Lower lobe of right lung (tissue), 2 donors: Measurements from ENCODE around the gene C1orf210. TPM values are rescaled to one million over a fixed set of nuclear protein-coding genes. Genes with fewer than 3 reads are reported as not detected.
A peak's percentile ranks its signal among the peaks of the same experiment; 100 is the strongest.

Experiments used
- ATAC-seq, 2 donors: fragments of 200-7000 bp; cut with Tn5 transposase; one replicate each; pipeline ENCODE4 v1.9.1; 2020 to 2022; ENCODE audit warnings: mild to moderate bottlenecking in 2 of 2, moderate library complexity in 2 of 2
- DNase-seq: peaks from one replicate; pipeline ENCODE4 v3.0.0-alpha.2; 2020
- H3K27ac ChIP-seq: fragments of 200-600 bp; one replicate; pipeline ENCODE4 v1.8.0; 2022
- H3K27me3 ChIP-seq: fragments of 200-600 bp; one replicate; pipeline ENCODE4 v1.8.0; 2022; ENCODE audit warnings: low read depth
- H3K36me3 ChIP-seq: fragments of 200-600 bp; one replicate; pipeline ENCODE4 v1.8.0; 2022; ENCODE audit warnings: mild to moderate bottlenecking
- H3K4me1 ChIP-seq: fragments of 200-600 bp; one replicate; pipeline ENCODE4 v1.8.0; 2022
- H3K4me3 ChIP-seq: fragments of 200-600 bp; one replicate; pipeline ENCODE4 v1.8.0; 2022; ENCODE audit warnings: mild to moderate bottlenecking
- H3K9me3 ChIP-seq: fragments of 200-600 bp; one replicate; pipeline ENCODE4 v1.8.0; 2022
- intact Hi-C: fragments of 100-400 bp; cut with DNase I; formaldehyde crosslinking; loops from one replicate; pipeline ENCODE4 v1.11.0; 2022
- total RNA-seq: library from RNA; stranded (reverse); fragmentation: NEBNext Ultra II Directional; extraction: Animal tissue kit (Norgen Biotek cat#: 25700); gene quantifications from one replicate; pipeline ENCODE4 v1.2.1, GENCODE V29; 2021
- TF ChIP-seq, protein P1 (sequence below): fragments of 200-600 bp; IDR thresholded peaks from one replicate; pipeline ENCODE4 v1.8.0; 2022; ENCODE audit warnings: antibody characterized with exemption, mild to moderate bottlenecking
- donor health status: DM: no; HTN: yes; CAD: no; lungs with severe emphysema.

C1orf210 gene
- total RNA-seq, 1 donor from 2014 or later: 19.1 TPM

- intact Hi-C loops: no loop called here
- Histone ChIP-seq H3K4me3 (no peak overlapping the region), H3K27me3 (no peaks in the 10 kb centered on the region), H3K4me1 (peaks cover 2% of the 10 kb centered on the region), H3K36me3 (no peaks in the 10 kb centered on the region), H3K9me3 (no peaks in the 10 kb centered on the region), H3K27ac (no peak overlapping the region)
- TF ChIP-seq, protein P1, sequence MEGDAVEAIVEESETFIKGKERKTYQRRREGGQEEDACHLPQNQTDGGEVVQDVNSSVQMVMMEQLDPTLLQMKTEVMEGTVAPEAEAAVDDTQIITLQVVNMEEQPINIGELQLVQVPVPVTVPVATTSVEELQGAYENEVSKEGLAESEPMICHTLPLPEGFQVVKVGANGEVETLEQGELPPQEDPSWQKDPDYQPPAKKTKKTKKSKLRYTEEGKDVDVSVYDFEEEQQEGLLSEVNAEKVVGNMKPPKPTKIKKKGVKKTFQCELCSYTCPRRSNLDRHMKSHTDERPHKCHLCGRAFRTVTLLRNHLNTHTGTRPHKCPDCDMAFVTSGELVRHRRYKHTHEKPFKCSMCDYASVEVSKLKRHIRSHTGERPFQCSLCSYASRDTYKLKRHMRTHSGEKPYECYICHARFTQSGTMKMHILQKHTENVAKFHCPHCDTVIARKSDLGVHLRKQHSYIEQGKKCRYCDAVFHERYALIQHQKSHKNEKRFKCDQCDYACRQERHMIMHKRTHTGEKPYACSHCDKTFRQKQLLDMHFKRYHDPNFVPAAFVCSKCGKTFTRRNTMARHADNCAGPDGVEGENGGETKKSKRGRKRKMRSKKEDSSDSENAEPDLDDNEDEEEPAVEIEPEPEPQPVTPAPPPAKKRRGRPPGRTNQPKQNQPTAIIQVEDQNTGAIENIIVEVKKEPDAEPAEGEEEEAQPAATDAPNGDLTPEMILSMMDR: no peak
- ATAC-seq (no peak), DNase-seq (peak; percentile 16)
These were observed 6.2 kb downstream of the C1orf210 start for GRCh38 chr1:43279161-43279560.

DNA sequence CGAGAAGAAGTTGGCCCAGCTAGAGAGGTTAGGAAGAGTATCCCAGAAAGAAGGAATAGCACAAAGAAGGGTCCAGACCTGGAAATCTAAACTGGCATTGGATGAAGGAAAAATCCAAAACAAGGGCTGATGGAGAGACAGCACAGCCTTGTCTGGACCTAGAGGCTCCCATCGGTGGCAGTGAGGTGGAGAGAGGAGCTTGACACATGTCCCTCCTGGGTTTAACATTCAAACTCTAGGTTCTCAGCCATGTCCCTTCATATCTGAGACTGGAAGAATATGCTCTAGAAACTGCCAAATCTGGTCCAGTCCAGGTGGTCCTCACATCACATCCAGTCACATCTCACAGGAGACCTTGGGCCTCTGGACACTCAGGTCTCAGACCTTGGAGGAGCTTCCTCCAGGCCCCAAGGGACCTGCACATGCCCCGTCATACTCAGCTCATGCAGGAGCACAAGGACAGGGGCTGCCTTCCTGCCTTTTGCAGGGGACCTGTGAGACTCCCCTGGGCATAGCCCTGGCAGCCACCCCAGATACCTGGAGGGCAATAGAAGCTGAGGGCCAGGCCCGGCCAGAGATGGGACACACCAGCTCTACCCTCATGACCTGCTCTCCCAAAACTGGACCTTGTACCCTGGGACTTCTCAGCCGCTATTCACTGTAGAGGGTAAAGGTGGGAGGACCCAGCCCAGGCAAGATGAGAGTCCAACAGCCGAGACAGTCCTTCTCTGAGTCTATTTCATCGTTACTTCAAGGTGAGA lies 8.1 kb downstream of the C1orf210 start:
- intact Hi-C loops: no loop called here
- H3K27ac ChIP-seq: no peak overlapping the region
- H3K4me1 ChIP-seq: peaks cover 5% of the 10 kb centered on the region
- no peak for ATAC-seq
- TF ChIP-seq, protein P1: no peak
- peak; percentile 37 for DNase-seq
- H3K27me3 ChIP-seq: no peaks in the 10 kb centered on the region
- no peaks in the 10 kb centered on the region for H3K36me3 ChIP-seq
- H3K4me3 ChIP-seq: no peak overlapping the region
- no peaks in the 10 kb centered on the region for H3K9me3 ChIP-seq

DNA sequence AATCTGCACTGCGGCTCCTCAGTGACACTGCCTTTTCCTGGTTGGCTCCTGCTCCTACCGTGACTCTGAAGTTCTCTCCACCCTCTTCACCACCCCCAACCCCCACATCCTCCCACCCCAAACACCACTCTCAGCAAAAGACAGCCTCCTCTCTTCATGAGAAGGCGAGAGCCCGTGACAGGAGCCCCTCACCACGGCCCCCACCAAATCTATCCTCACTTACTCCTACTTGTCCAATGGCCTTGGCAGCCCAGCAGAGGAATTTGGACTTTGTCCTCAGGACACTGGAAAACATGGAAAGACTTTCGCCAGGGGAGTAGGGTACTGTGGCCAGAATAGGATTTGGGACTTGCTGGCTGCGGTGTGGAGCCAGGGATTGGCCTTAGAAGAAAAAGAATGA lies 8.7 kb downstream of the C1orf210 start:
- H3K9me3 ChIP-seq: no peaks in the 10 kb centered on the region
- intact Hi-C loops: no loop called here
- TF ChIP-seq, protein P1: no peak
- DNase-seq (peak; percentile 11), ATAC-seq (no peak)
- no peaks in the 10 kb centered on the region for H3K36me3 ChIP-seq
- H3K27ac ChIP-seq: no peak overlapping the region
- peaks cover 5% of the 10 kb centered on the region for H3K4me1 ChIP-seq
- H3K27me3 ChIP-seq: no peaks in the 10 kb centered on the region
- no peak overlapping the region for H3K4me3 ChIP-seq

DNA sequence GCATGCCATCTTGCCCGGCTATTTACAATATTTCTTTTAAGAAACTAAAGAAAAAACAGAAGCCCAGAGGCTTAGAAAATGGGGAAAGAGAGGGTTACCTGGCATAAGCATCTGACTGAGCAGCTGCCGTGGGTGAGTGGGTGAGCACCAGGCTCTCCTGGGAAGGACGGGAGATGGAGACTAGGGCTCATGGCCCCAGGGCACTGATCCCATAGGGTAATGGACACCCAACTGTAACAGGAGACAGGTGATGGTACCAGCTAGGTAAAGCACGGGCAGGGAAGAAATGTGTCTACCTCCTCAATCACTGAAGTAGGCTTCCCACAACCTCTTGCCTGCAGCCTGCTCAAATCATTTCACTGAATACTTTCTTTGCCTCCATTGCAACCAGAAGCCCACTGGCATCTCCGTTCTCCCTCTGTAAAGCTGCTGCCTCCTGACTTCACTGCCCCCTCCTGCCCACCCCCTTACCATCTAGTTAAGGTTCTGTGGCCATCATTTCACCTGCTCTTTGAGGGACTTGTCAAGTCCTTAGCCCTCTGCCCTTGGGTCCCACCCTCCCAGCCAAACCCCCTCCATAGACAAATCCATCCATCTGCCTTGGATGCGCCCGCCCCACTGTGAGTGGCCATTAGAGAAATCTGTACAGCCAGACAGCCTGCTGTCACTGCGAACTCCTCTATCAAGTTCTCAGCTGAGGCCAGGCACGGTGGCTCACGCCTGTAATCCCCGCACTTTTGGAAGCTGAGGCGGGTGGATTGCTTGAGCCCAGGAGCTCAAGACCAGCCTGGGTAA lies 9.4 kb downstream of the C1orf210 start:
- Histone ChIP-seq H3K9me3 (no peaks in the 10 kb centered on the region), H3K27me3 (no peaks in the 10 kb centered on the region), H3K4me1 (peaks cover 9% of the 10 kb centered on the region), H3K27ac (no peak overlapping the region), H3K4me3 (no peak overlapping the region), H3K36me3 (no peaks in the 10 kb centered on the region)
- ATAC-seq (no peak), DNase-seq (peak; percentile 24)
- TF ChIP-seq, protein P1: no peak
- intact Hi-C loops: no loop called here

DNA sequence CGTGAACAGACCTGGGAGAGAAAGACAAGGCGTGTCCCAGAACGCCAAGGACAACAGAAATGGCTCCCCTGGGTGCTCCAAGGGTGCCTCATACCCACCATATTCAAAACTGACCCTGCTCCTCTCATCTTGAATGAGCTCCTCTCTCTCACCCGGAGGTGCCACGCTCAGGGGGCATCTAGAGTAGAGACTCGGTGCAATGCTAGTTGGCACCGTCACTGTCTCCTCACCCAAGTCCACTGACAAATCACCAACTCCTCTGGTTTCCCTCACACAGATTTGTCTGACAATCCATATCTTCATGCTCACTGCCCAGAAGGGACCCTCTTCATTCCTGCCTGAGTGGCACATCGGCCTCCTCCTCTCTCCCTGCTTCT lies 10.6 kb downstream of the C1orf210 start:
- Histone ChIP-seq H3K27ac (peak overlapping the region; percentile 8), H3K4me3 (no peak overlapping the region), H3K36me3 (no peaks in the 10 kb centered on the region), H3K27me3 (no peaks in the 10 kb centered on the region), H3K4me1 (peaks cover 16% of the 10 kb centered on the region), H3K9me3 (no peaks in the 10 kb centered on the region)
- ATAC-seq (no peak), DNase-seq (no peak)
- intact Hi-C loops: no loop called here
- TF ChIP-seq, protein P1: no peak
